ENCODE results near the gene MMP26.
"Not testable (repeated sequence)": the region's sequence is repeated elsewhere in the genome, so short reads cannot be mapped to it uniquely, and the experiment has no call there.

Gene MMP26

GRCh38 chr11:4695442-4695841 is 9.1 kb upstream of the MMP26 start:
- no peak overlapping the region for H3K4me3 ChIP-seq (ENCODE audit: low read length)
- DNase-seq (ENCODE audit: low read depth), result peak; percentile 69
- no peak for TF ChIP-seq CTCF (conservative IDR thresholded peaks at IDR 0.05; ENCODE audit: low read depth, low read length)

DNA sequence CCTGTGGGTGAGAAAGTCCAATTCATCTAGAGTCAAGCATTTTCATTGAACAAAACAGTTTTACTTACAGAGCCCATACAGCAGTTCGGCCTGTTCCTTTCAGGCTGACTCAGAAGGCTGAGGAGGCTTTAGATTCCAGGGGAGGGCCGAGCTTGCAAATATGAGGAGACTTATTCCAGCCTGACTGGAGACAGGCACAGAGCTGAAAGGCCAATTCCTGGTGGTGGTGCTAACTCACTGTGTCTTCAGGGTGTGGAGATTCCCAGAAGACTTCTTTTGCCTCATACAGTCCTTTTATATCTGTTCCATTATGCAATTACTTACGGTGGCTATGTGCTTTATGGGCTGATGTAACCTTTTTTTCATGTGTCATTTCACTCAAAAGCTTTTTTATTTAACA is 7.0 kb upstream of the MMP26 start, which contains the start of gene OR51E2:
TSS of gene OR51E2 (minus strand) at position 269 of the 400 bp plus-strand sequence. CDS start 15,142 bp downstream, outside the sequence.
- H3K4me3 ChIP-seq (ENCODE audit: low read length), result peak within 1 kb of the TSS; percentile 12
- peak; percentile 80 for DNase-seq (ENCODE audit: low read depth)
- peak; percentile 25 for TF ChIP-seq CTCF (conservative IDR thresholded peaks at IDR 0.05; ENCODE audit: low read depth, low read length)

GRCh38 chr11:4699697-4700435 is 4.7 kb upstream of the MMP26 start:
- no peak for TF ChIP-seq CTCF (conservative IDR thresholded peaks at IDR 0.05; ENCODE audit: low read depth, low read length)
- no peak overlapping the region for H3K4me3 ChIP-seq (ENCODE audit: low read length)
- DNase-seq (ENCODE audit: low read depth), result no peak

DNA sequence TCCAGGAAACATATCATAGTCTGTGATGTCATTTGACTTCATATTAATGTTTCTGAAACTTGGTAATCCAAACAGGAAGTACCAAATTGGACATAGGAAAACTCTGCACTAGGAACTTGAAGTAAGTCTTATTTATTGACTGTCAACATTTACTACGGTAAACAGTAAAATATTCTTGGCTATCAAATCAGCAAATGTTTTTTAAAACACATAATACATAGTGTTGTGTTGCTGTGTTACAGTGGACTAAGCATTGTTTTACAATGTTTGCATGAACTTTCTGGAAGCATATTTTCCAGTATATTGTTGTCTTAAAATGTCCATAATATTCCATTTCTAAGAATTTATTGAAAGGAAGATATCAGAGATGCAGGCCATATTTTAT is 4.2 kb upstream of the MMP26 start:
- no peak for DNase-seq (ENCODE audit: low read depth)
- no peak for TF ChIP-seq CTCF (conservative IDR thresholded peaks at IDR 0.05; ENCODE audit: low read depth, low read length)
- no peak overlapping the region for H3K4me3 ChIP-seq (ENCODE audit: low read length)

DNA sequence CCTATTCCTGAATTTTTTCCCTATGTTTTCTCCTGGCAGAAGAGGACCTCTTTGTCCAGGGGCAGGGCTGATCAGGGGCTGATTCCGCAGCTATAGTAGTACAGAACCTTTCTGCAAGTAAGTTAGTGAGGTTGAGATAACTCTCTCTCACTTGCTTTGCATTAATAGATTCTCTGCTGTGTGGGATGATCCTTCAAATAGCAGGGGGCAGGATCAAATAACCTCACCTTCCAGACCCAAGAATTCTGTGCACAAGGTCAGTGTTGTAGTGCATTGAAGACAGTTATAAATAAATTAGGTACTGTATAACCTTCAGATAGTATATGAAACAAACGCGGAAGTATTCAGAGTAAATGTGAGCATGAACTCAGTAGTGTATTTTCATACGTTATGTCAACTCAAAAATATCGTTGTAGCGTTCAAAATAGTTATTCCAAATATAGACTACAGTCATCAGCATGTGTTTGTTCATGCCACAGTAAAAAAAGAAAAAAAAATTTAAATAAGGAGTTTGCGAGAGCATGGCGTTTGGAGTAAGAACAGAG is 278 bp downstream of the MMP26 start:
- TF ChIP-seq CTCF (conservative IDR thresholded peaks at IDR 0.05; ENCODE audit: low read depth, low read length), result no peak
- no peak overlapping the region for H3K4me3 ChIP-seq (ENCODE audit: low read length)
- no peak for DNase-seq (ENCODE audit: low read depth)

- no peak for DNase-seq (ENCODE audit: low read depth)
- TF ChIP-seq CTCF (conservative IDR thresholded peaks at IDR 0.05; ENCODE audit: low read depth, low read length), result no peak
- no peak overlapping the region for H3K4me3 ChIP-seq (ENCODE audit: low read length)
Measured at GRCh38 chr11:4713241-4713640, 8.7 kb downstream of the MMP26 start.

DNA sequence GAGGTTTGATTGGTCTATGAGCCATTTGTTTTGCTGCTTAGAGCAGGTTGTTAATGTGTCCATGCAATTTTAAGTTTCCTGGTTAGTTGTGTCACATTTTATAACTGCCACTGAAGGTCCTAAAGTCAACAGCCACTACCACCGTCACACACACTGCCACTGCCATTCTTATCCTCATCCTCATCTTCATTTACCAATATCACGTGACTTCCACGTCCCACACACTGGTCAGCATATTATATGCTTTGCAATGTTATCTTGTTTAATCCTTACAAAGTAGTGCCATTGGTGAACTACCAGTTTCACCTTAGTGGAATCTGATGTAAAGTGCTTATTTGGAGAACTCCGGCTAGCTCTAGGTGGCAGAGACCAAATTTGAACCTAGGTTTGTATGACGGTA is 9.7 kb downstream of the MMP26 start:
- TF ChIP-seq CTCF (conservative IDR thresholded peaks at IDR 0.05; ENCODE audit: low read depth, low read length), result no peak
- H3K4me3 ChIP-seq (ENCODE audit: low read length), result no peak overlapping the region
- no peak for DNase-seq (ENCODE audit: low read depth)

GRCh38 chr11:4722616-4723534 is 18.3 kb downstream of the MMP26 start:
- not testable (repeated sequence) for DNase-seq (ENCODE audit: low read depth); H3K4me3 ChIP-seq (ENCODE audit: low read length)
